ENCODE results near the gene MPND.

Gene MPND

DNA sequence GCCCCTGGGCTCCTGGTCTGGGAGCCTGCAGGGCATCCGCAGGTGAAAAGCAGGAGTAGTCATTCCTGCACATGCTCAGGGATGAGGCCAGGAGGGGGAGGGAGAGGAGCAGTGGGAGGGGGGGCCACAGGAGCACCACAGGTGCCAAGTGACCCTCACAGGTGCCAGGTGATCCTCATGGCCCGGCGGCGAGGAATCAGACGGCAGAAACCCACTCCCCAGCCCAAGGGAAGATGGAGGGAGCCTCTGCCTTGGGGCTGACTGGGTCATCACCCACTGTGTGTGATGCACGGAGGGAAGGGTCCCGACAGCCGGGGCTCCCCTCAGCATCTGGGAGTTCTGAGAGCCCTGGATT, 29.6 kb downstream of the MPND start:
- no peak overlapping the region for H3K4me3 ChIP-seq (ENCODE audit: low read length)
- H3K9me3 ChIP-seq (ENCODE audit: control insufficient read depth, low read length) = no peaks in the 10 kb centered on the region
- H3K9ac ChIP-seq (ENCODE audit: low read length) = peak overlapping the region; percentile 53
- H3K4me1 ChIP-seq (ENCODE audit: control insufficient read depth, insufficient read depth, low read length) = peaks cover 87% of the 10 kb centered on the region
- H3K27me3 ChIP-seq (ENCODE audit: control insufficient read depth, insufficient read depth, low read length) = no peaks in the 10 kb centered on the region
- no peaks in the 10 kb centered on the region for H3K36me3 ChIP-seq (ENCODE audit: control insufficient read depth, insufficient read depth, low read length)

DNA sequence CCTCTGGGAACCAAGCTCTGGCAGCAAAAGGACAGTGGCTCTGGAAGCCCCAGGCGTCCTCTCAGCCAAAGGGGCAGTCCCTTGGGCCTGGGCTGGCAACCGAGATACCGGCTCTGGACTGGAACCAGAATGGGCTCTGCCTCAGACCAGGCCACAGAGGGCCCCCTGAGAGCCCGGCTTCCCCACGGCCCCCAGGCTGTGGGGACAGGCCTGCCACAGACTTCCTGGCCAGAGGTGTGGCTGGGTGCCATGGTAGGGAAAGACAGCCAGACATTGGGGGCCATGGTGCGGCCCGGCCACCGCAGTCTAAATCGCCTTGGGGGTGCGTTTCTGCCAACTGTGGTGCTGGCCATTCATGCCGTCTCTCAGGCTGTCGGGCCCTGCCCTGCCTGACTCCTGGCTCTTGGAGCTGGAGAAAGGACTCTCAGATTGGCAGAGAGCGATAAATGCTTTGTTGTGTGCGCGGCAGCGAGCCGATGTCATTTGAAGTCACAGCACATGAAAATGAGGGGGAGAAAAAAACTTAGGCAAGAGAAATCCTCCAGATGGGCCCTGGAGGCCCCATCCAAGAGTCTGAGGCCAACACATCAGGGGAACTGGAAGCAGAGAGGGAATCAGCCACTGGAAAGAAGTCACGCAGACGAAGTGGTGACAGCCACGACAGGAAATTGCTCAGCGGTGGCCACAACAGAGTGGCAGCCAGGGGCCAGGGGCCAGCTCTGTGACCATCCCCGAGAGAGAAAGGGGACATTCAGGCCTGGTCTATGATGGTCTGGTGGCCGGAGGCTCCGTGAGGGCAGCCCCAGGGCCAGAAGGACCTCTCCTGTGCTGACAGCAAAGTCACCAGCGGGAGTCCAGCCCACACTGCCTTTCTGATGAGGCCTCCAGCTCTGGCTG, 30.5 kb downstream of the MPND start:
- no peaks in the 10 kb centered on the region for H3K9me3 ChIP-seq (ENCODE audit: control insufficient read depth, low read length)
- H3K4me1 ChIP-seq (ENCODE audit: control insufficient read depth, insufficient read depth, low read length) = peaks cover 86% of the 10 kb centered on the region
- H3K4me3 ChIP-seq (ENCODE audit: low read length) = no peak overlapping the region
- H3K9ac ChIP-seq (ENCODE audit: low read length) = peak overlapping the region; percentile 53
- H3K27me3 ChIP-seq (ENCODE audit: control insufficient read depth, insufficient read depth, low read length) = no peaks in the 10 kb centered on the region
- H3K36me3 ChIP-seq (ENCODE audit: control insufficient read depth, insufficient read depth, low read length) = no peaks in the 10 kb centered on the region

DNA sequence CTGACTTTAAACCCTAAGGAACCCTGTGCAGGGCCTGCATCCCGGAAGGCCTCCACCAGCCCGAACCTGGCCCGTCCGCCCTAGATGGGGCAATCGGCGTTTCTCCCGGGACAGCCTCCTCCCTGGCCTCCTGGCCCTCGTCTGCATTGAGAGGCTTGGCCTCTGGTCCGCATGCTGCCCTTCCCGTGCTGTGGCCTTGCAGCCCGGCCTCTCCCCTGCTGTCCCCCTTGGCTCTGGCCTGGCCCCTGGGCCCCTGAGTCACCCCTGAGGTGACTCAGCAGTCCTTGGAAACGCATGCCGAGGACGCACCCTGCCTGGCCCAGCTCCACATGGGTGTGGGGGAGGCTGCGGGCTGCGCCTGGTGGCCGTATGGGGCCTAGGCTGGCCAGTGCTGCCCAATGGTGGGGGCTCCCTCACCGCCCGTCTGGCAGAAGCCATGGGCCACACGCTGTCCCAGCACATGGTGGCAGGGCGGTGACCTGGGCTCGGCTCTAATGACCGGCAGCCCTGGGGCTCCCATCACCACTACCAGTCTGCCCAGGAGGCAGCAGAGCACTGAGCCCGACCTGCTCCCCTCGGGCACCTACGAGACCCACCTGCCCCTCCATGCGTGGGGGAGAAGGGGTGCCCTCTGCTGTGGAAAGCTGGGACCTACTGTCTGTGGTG, 31.3 kb downstream of the MPND start:
- Histone ChIP-seq H3K9ac (ENCODE audit: low read length) (peak overlapping the region; percentile 53), H3K4me3 (ENCODE audit: low read length) (no peak overlapping the region), H3K27me3 (ENCODE audit: control insufficient read depth, insufficient read depth, low read length) (no peaks in the 10 kb centered on the region), H3K36me3 (ENCODE audit: control insufficient read depth, insufficient read depth, low read length) (no peaks in the 10 kb centered on the region), H3K9me3 (ENCODE audit: control insufficient read depth, low read length) (no peaks in the 10 kb centered on the region), H3K4me1 (ENCODE audit: control insufficient read depth, insufficient read depth, low read length) (peaks cover 86% of the 10 kb centered on the region)

DNA sequence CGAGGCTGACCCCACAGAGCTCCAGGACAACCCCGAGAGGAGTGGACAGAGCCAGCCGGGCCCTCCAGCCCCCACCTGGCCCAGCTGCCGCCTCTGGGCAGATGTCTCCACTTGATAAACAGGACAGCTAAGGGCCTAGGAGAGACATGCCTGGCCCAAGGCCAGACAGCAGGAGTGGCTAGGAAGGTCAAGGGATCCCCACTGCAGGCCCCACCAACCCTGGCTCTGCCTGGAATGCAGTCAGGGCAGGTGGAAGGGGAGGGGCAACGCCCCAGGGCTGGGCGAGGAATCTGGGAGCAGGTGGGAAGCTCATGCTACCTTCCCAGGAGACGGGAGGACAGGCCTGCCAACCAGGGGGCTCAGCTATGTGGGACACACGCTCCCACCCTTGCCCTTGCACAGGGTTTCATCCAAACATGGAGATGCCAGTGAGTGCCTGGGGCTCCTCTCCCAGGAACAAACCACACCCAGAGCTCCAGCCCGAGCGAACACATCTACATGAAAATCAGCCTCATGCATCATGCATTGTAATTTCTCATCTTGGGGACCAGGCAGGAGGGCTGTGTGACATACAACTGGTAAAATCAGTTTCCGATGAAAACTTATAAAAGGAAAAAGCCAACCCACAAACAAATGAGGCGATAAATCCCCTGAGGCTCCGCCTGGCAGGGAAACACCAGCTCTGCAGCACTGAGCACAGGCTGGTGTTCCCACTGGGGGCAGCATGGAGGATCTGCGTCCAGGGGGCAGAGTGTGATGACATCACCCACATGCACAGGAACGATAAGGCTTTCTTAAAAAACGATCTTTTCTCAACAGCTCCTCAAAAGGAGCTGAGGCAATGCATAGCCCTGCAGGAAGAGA, 32.0 kb downstream of the MPND start:
- Histone ChIP-seq H3K4me1 (ENCODE audit: control insufficient read depth, insufficient read depth, low read length) (peaks cover 86% of the 10 kb centered on the region), H3K9me3 (ENCODE audit: control insufficient read depth, low read length) (no peaks in the 10 kb centered on the region), H3K36me3 (ENCODE audit: control insufficient read depth, insufficient read depth, low read length) (no peaks in the 10 kb centered on the region), H3K4me3 (ENCODE audit: low read length) (no peak overlapping the region), H3K27me3 (ENCODE audit: control insufficient read depth, insufficient read depth, low read length) (no peaks in the 10 kb centered on the region), H3K9ac (ENCODE audit: low read length) (peak overlapping the region; percentile 51)

DNA sequence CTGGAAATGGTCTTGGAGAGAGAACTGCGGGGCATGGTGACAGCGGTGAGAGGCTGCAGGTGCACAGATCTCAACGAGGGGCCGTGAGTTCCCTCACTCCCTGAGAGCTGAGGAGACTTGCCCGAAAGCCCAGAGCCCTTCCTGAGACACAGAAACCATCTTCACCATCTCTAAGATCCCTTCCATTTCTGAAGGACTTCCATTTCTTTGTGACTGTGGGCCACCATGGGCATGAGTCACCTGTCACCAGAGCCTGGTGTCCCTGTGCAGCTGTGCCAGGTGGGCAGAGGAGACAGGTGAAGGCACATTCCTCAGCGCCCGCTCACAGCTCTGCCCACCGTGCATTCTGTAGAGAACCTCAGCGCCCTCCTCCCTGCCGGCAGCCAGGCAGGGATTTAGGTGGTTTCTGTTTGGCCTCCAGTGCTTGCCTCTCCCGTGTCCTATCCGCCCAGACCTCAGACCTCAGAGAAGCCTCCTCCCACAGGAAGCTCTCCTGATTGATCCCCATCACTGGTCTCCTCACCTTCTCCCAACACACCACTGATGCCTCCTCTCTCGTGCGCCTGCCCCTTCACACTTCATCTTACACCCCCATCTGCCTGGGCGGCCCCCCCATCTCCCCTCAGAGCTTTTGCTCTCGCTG, 32.8 kb downstream of the MPND start:
- Histone ChIP-seq H3K36me3 (ENCODE audit: control insufficient read depth, insufficient read depth, low read length) (no peaks in the 10 kb centered on the region), H3K27me3 (ENCODE audit: control insufficient read depth, insufficient read depth, low read length) (no peaks in the 10 kb centered on the region), H3K4me1 (ENCODE audit: control insufficient read depth, insufficient read depth, low read length) (peaks cover 85% of the 10 kb centered on the region), H3K9me3 (ENCODE audit: control insufficient read depth, low read length) (no peaks in the 10 kb centered on the region), H3K9ac (ENCODE audit: low read length) (peak overlapping the region; percentile 51), H3K4me3 (ENCODE audit: low read length) (no peak overlapping the region)

DNA sequence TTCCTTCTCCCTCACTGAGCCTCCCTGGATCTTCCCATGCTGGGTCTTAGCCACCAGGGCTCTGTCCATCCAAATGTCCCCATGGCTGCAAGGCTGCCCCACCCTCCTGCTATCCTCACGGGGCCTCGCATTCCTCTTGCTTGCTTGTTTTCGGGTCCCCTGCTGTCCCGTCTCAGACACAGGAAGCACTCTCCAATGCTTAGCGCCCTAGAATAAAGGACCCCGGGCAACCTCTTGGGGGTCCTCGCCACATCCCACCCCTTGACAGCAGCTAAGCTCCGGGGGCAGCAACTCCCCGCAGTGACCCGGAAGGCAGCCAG, 33.3 kb downstream of the MPND start:
- peaks cover 83% of the 10 kb centered on the region for H3K4me1 ChIP-seq (ENCODE audit: control insufficient read depth, insufficient read depth, low read length)
- H3K9me3 ChIP-seq (ENCODE audit: control insufficient read depth, low read length) = no peaks in the 10 kb centered on the region
- peak overlapping the region; percentile 2 for H3K9ac ChIP-seq (ENCODE audit: low read length)
- H3K36me3 ChIP-seq (ENCODE audit: control insufficient read depth, insufficient read depth, low read length) = no peaks in the 10 kb centered on the region
- H3K27me3 ChIP-seq (ENCODE audit: control insufficient read depth, insufficient read depth, low read length) = no peaks in the 10 kb centered on the region
- no peak overlapping the region for H3K4me3 ChIP-seq (ENCODE audit: low read length)

DNA sequence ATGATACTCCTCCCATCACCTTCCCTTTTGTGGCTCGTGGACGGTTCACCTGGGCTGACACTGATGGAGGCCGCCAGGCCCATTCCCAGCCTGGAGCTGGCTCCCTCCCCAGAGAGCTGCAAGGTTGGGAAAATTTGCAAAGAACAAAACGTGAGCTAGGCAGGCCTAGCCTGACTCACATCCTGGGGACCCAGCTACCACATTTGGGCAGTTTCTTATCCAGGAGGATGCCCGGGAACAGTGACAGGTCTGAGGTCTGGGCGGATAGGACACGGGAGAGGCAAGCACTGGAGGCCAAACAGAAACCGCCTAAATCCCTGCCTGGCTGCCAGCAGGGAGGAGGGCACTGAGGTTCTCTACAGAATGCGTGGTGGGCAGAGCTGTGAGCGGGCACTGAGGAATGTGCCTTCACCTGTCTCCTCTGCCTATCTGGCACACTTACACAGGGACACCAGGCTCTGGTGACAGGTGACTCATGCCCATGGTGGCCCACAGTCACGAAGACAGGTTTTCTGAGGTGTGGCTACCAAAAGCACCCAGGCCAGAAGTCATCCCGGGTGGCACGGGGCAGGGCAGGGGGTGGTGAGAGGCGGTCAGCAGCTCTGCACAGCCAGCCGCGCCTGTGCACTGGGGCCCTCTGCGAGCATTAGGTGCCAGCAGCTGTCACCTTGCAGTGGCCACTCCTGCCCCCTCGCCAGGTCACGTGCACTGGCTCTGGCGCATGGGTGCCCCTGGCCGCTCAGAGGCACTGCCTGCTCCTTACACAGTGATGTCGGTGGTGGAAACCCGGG, 33.8 kb downstream of the MPND start:
- H3K36me3 ChIP-seq (ENCODE audit: control insufficient read depth, insufficient read depth, low read length) = no peaks in the 10 kb centered on the region
- peaks cover 83% of the 10 kb centered on the region for H3K4me1 ChIP-seq (ENCODE audit: control insufficient read depth, insufficient read depth, low read length)
- no peaks in the 10 kb centered on the region for H3K9me3 ChIP-seq (ENCODE audit: control insufficient read depth, low read length)
- no peak overlapping the region for H3K4me3 ChIP-seq (ENCODE audit: low read length)
- no peaks in the 10 kb centered on the region for H3K27me3 ChIP-seq (ENCODE audit: control insufficient read depth, insufficient read depth, low read length)
- no peak overlapping the region for H3K9ac ChIP-seq (ENCODE audit: low read length)

DNA sequence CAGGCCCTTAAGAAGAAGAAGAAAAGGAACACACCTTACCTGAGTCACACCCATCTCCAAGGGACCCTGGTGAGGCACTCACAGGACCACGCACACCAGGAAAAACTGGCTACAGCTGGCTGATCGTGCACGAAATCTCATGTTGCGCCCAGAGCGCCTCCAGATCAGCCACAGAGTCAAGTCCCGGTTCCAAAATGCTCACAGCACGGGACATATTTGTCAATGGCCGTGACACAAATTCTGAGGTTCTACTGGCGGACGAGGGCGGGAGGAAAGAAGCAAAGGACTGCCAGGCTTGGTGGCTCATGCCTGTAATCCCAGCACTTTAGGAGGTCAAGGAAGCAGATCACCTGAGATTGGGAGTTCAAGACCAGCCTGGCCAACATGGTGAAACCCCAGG, 35.5 kb downstream of the MPND start:
- Histone ChIP-seq H3K36me3 (ENCODE audit: control insufficient read depth, insufficient read depth, low read length) (no peaks in the 10 kb centered on the region), H3K4me3 (ENCODE audit: low read length) (no peak overlapping the region), H3K27me3 (ENCODE audit: control insufficient read depth, insufficient read depth, low read length) (no peaks in the 10 kb centered on the region), H3K9me3 (ENCODE audit: control insufficient read depth, low read length) (no peaks in the 10 kb centered on the region), H3K9ac (ENCODE audit: low read length) (no peak overlapping the region), H3K4me1 (ENCODE audit: control insufficient read depth, insufficient read depth, low read length) (peaks cover 68% of the 10 kb centered on the region)

DNA sequence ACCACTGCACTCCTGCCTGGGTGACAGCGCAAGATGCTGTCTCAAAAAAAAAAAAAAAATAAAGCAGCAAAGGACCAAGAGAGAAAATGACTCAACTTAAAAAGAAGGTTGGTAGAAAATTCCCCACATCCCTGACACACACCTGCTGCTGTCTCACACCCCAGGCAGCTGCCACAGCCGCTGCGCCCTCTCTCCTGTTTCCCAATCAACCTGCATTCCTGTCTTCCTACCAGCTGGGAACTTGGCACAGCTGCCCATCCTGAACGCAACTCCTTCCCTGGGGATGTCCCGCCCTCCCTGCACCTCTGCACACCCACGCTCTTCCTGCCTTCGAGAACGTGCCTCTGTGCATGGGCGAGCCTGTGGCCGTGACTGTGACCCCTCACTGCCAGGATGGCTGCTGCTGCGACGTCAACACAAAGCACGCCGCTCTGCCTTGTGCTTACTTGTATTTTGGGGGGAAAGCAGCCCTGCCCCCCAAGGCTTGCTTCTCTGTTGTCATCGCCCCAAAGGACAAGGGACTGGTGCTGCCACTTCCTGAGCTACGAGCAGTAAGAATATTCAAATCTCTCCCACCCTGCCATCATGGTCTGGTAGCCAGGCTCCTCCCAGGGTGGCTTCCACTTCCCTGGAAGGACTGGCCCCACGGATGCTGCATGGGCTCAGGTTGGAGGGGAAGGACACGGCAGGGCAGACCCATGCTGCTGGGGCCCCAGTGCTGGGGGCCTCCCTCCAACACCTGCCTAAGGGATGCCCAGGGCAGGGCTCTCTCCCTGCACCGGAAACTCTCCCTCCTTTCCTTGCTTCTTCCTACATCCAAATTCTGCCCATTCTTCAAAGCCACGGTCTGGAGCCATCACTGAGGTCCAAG, 36.3 kb downstream of the MPND start:
- Histone ChIP-seq H3K9me3 (ENCODE audit: control insufficient read depth, low read length) (no peaks in the 10 kb centered on the region), H3K9ac (ENCODE audit: low read length) (no peak overlapping the region), H3K36me3 (ENCODE audit: control insufficient read depth, insufficient read depth, low read length) (no peaks in the 10 kb centered on the region), H3K4me1 (ENCODE audit: control insufficient read depth, insufficient read depth, low read length) (peaks cover 60% of the 10 kb centered on the region), H3K27me3 (ENCODE audit: control insufficient read depth, insufficient read depth, low read length) (no peaks in the 10 kb centered on the region), H3K4me3 (ENCODE audit: low read length) (no peak overlapping the region)

DNA sequence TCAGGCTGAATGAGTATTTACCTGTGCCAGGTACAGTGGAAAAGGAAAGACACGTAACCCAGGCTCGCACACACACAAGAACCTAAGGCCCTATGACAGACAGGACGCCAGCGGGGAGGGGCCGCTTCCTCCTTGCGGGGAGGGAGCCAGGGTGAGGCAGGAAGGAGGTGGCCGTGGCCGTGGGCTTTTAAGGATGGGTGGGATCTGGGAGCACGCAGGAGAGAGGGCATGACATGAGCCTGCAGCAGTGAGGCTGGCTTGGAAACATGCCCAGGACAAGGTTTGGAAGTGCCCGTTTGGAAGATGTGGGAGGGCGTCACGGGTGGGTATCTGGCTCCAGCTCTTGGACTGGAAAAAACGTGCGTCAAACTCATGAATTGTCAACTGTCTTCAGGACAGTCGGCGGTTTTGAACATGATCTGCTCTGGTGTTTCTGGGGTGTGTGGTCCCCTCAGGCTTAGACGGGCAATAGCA, 36.9 kb downstream of the MPND start:
- Histone ChIP-seq H3K9ac (ENCODE audit: low read length) (no peak overlapping the region), H3K4me3 (ENCODE audit: low read length) (no peak overlapping the region), H3K27me3 (ENCODE audit: control insufficient read depth, insufficient read depth, low read length) (no peaks in the 10 kb centered on the region), H3K4me1 (ENCODE audit: control insufficient read depth, insufficient read depth, low read length) (peaks cover 54% of the 10 kb centered on the region), H3K36me3 (ENCODE audit: control insufficient read depth, insufficient read depth, low read length) (no peaks in the 10 kb centered on the region), H3K9me3 (ENCODE audit: control insufficient read depth, low read length) (no peaks in the 10 kb centered on the region)
